Measurements from ENCODE around the gene GDF10. TPM values are rescaled to one million over a fixed set of nuclear protein-coding genes. Genes with fewer than 3 reads are reported as not detected.
A peak's percentile ranks its signal among the peaks of the same experiment; 100 is the strongest.

The GDF10 gene
- total RNA-seq, 1 donor from 2014 or later, result not detected

- no peaks in the 10 kb centered on the region for H3K27me3 Mint-ChIP-seq
- H3K9me3 Mint-ChIP-seq, result no peaks in the 10 kb centered on the region
- H3K27ac Mint-ChIP-seq, result peak overlapping the region; percentile 94
- POLR2A ChIA-PET, result no interaction called here
- DNase-seq (no peak), ATAC-seq (ENCODE audit: low read depth) (no peak)
- H3K4me3 Mint-ChIP-seq, result no peak overlapping the region
- no peak for TF ChIP-seq CTCF (IDR thresholded peaks at IDR 0.05)
- CTCF ChIA-PET, result no interaction called here
- H3K4me1 Mint-ChIP-seq, result peaks cover 63% of the 10 kb centered on the region
- H3K36me3 Mint-ChIP-seq (ENCODE audit: low read depth), result no peaks in the 10 kb centered on the region
- intact Hi-C loops (cut with micrococcal nuclease), result no loop called here
These were observed 40.5 kb upstream of the GDF10 start for GRCh38 chr10:47259466-47259865.

GRCh38 chr10:47260505-47261111, 39.4 kb upstream of the GDF10 start:
- DNase-seq (no peak), ATAC-seq (ENCODE audit: low read depth) (peak; percentile 16)
- Mint-ChIP-seq H3K4me1 (peaks cover 58% of the 10 kb centered on the region), H3K4me3 (peak overlapping the region; percentile 60), H3K27ac (peak overlapping the region; percentile 94), H3K36me3 (ENCODE audit: low read depth) (no peaks in the 10 kb centered on the region), H3K27me3 (no peaks in the 10 kb centered on the region), H3K9me3 (no peaks in the 10 kb centered on the region)
- TF ChIP-seq CTCF (IDR thresholded peaks at IDR 0.05), result no peak
- CTCF ChIA-PET, result no interaction called here
- POLR2A ChIA-PET, result interaction anchor here (0.9 kb wide), 1 partner anchor 216 kb away, joined by 3 read pairs; no protein-coding TSS in a partner anchor
- intact Hi-C loops (cut with micrococcal nuclease), result loop anchor here (5.0 kb wide), 1 partner anchor 93 kb away; no protein-coding TSS in a partner anchor

GRCh38 chr10:47261121-47261520, 38.9 kb upstream of the GDF10 start:
- ChIA-PET CTCF (no interaction called here), POLR2A (interaction anchor here (0.9 kb wide), 1 partner anchor 216 kb away, joined by 3 read pairs; no protein-coding TSS in a partner anchor)
- H3K4me1 Mint-ChIP-seq, result peaks cover 57% of the 10 kb centered on the region
- no peaks in the 10 kb centered on the region for H3K36me3 Mint-ChIP-seq (ENCODE audit: low read depth)
- no peaks in the 10 kb centered on the region for H3K27me3 Mint-ChIP-seq
- H3K9me3 Mint-ChIP-seq, result no peaks in the 10 kb centered on the region
- intact Hi-C loops (cut with micrococcal nuclease), result loop anchor here (5.0 kb wide), 1 partner anchor 94 kb away; no protein-coding TSS in a partner anchor
- TF ChIP-seq CTCF (IDR thresholded peaks at IDR 0.05), result no peak
- no peak for DNase-seq
- H3K27ac Mint-ChIP-seq, result peak overlapping the region; percentile 94
- peak; percentile 93 for ATAC-seq (ENCODE audit: low read depth)
- H3K4me3 Mint-ChIP-seq, result peak overlapping the region; percentile 60

- CTCF ChIA-PET, result no interaction called here
- intact Hi-C loops (cut with micrococcal nuclease), result loop anchor here (5.0 kb wide), 1 partner anchor 94 kb away; no protein-coding TSS in a partner anchor
These were observed 38.4 kb upstream of the GDF10 start for GRCh38 chr10:47261556-47261955.

More at GRCh38 chr10:47261556-47261955, 38.4 kb upstream of the GDF10 start:
- DNase-seq, result no peak
- TF ChIP-seq CTCF (IDR thresholded peaks at IDR 0.05), result no peak
- ATAC-seq (ENCODE audit: low read depth), result no peak
- H3K27ac Mint-ChIP-seq, result peak overlapping the region; percentile 94
- H3K4me3 Mint-ChIP-seq, result peak overlapping the region; percentile 19
- H3K4me1 Mint-ChIP-seq, result peaks cover 57% of the 10 kb centered on the region
- POLR2A ChIA-PET, result interaction anchor here (0.9 kb wide), 1 partner anchor 217 kb away, joined by 3 read pairs; no protein-coding TSS in a partner anchor
- no peaks in the 10 kb centered on the region for H3K36me3 Mint-ChIP-seq (ENCODE audit: low read depth)
- no peaks in the 10 kb centered on the region for H3K9me3 Mint-ChIP-seq
- no peaks in the 10 kb centered on the region for H3K27me3 Mint-ChIP-seq

Measured in activated B cell treated with CpG ODN at 0.5 μM for 24 hours (primary cell).